ENCODE data around the gene SHCBP1L.
"Not testable (repeated sequence)": the region's sequence is repeated elsewhere in the genome, so short reads cannot be mapped to it uniquely, and the experiment has no call there.

SHCBP1L gene

DNA sequence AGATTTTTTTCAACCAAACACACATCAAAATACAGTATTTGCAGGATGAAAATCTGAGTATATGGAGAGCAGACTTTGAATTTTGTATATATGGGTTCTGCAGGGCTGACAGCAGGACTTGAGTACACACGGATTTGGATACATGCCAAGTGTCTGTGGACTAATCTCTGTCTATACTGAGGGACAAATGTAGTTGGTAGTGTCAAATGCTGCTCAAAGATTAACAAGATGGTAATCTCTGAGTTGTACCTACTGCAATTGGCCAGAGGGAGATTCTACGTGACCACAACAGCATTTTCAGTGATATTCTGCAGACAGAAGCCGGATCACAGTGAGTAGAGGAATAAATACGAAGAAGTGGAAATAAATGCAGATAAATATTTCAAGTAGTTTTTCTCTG is 43.4 kb downstream of the SHCBP1L start:
- TF ChIP-seq, protein P1, sequence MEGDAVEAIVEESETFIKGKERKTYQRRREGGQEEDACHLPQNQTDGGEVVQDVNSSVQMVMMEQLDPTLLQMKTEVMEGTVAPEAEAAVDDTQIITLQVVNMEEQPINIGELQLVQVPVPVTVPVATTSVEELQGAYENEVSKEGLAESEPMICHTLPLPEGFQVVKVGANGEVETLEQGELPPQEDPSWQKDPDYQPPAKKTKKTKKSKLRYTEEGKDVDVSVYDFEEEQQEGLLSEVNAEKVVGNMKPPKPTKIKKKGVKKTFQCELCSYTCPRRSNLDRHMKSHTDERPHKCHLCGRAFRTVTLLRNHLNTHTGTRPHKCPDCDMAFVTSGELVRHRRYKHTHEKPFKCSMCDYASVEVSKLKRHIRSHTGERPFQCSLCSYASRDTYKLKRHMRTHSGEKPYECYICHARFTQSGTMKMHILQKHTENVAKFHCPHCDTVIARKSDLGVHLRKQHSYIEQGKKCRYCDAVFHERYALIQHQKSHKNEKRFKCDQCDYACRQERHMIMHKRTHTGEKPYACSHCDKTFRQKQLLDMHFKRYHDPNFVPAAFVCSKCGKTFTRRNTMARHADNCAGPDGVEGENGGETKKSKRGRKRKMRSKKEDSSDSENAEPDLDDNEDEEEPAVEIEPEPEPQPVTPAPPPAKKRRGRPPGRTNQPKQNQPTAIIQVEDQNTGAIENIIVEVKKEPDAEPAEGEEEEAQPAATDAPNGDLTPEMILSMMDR (IDR thresholded peaks at IDR 0.05; ENCODE audit: low read depth, low read length) = no peak
- no peak for DNase-seq (ENCODE audit: low read depth, low spot score)
- in situ Hi-C loops (cut with HindIII; ENCODE audit: low sequenced_read_pairs) = no loop called here

DNA sequence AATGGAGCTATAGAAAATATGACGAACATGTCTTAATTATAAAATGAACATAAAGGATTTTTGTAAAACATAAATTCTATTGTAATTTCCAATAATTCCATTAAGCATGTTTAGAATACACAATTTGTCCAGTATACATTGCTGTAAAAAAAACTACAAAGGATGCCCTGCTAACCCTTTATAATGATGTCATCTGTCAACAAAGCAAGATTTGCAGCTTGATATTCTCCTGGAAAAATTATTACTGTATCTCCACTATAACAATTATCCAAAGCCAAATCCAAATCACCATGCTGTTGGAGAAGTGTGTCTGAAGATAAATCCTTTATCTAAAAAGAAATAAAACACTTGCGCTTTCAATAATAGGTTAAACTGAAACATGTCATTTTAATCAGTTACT is 47.6 kb downstream of the SHCBP1L start:
- in situ Hi-C loops (cut with HindIII; ENCODE audit: low sequenced_read_pairs) = no loop called here
- H3K4me3 ChIP-seq (ENCODE audit: low read depth, low read length) = no peak overlapping the region
- no peak for DNase-seq (ENCODE audit: low read depth, low spot score)
- TF ChIP-seq, protein P1 (IDR thresholded peaks at IDR 0.05; ENCODE audit: low read depth, low read length) = no peak

More for the DNA sequence above, 43.4 kb downstream of the SHCBP1L start:
- no peak overlapping the region for H3K4me3 ChIP-seq (ENCODE audit: low read depth, low read length)

DNA sequence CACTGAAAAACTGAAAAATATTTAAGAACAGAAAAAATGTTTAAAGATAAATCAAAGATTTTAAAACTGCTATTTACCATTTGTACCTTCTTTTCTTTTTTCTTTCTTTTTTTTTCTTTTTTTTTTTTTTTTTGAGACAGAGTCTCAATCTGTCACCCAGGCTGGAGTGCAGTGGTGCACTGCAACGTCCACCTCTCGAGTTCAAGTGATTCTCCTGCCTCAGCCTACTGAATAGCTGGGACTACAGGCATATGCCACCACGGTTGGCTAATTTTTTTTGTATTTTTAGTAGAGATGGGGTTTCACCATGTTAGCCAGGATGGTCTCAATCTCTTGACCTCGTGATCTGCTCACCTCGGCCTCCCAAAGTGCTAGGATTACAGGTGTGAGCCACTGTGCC is 51.0 kb downstream of the SHCBP1L start:
- H3K4me3 ChIP-seq (ENCODE audit: low read depth, low read length); in situ Hi-C loops (cut with HindIII; ENCODE audit: low sequenced_read_pairs): not testable (repeated sequence)

DNA sequence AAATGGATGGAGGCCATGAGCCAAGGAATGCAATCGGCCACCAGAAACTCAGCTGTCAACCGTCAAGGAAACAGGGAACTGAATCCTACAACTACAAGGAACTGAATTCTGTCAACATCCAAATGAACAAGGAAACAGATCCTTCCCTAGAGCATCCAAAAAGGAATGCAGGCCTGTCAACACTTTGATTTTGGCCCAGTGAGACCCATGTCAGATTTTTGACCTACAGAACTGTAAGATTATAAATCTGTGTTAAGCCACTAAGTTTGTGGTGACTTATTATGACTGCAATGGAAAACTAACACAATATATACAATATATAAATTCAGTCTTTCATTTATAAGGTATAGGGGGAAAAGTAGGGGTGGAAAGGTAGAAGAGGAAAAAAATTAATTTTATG is 55.3 kb downstream of the SHCBP1L start:
- DNase-seq (ENCODE audit: low read depth, low spot score) = no peak
- TF ChIP-seq, protein P1 (IDR thresholded peaks at IDR 0.05; ENCODE audit: low read depth, low read length) = no peak
- H3K4me3 ChIP-seq (ENCODE audit: low read depth, low read length) = no peak overlapping the region
- in situ Hi-C loops (cut with HindIII; ENCODE audit: low sequenced_read_pairs) = no loop called here

More for the DNA sequence above, 51.0 kb downstream of the SHCBP1L start:
- not testable (repeated sequence) for DNase-seq (ENCODE audit: low read depth, low spot score)

DNA sequence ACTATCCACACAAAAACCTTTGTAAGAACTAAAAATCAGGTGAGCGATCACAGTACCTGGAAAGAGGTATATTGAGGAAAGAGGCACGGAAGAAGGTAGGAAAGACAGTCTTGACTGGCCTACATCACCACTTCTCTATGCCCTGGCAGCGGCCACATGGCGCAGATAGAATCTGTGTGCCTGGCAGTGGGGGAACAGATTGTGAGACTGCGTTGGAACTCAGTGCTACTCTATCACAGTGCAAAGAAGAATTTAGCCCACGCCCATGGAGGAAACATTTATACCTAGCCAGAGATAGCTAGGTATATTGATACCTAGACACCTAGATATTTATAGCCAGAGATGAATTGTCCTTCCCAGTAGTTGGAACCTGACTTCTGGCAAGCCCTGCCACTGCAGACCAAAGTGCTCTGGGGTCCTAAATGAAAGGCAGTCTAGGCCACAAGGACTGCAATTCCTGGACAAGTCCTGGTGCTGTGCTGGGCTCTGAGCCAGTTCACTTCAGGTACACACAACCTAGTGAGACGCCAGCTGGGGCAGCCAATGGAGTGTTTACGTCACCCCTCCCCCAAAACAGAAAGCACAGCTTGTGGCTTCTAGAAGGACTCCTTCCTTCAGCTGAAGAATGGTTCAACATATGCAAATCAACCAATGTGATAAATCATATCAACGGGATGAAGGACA is 61.9 kb downstream of the SHCBP1L start:
- DNase-seq (ENCODE audit: low read depth, low spot score) = no peak
- in situ Hi-C loops (cut with HindIII; ENCODE audit: low sequenced_read_pairs) = no loop called here
- no peak overlapping the region for H3K4me3 ChIP-seq (ENCODE audit: low read depth, low read length)
- TF ChIP-seq, protein P1 (IDR thresholded peaks at IDR 0.05; ENCODE audit: low read depth, low read length) = no peak

DNA sequence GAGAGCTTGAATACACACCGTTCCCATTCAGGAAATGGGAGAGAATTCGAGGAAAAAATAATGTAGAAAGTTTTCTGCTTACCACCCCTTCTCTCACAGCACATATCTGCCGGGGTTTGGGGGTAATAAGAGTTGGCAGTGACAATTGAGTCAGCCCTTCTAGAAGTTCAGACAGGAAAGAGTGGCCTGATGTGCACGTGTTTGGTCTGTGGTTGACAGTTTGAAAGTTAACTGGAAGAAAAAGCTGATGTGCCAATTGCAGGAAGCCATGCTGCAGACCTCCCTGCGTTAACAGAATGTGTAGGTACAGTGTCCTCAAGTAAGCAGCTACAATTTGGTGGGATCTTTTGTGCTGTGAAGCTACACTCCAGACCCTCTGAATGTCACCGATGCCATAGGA is 63.0 kb downstream of the SHCBP1L start:
- no peak overlapping the region for H3K4me3 ChIP-seq (ENCODE audit: low read depth, low read length)
- in situ Hi-C loops (cut with HindIII; ENCODE audit: low sequenced_read_pairs) = no loop called here
- no peak for DNase-seq (ENCODE audit: low read depth, low spot score)
- TF ChIP-seq, protein P1 (IDR thresholded peaks at IDR 0.05; ENCODE audit: low read depth, low read length) = no peak

DNA sequence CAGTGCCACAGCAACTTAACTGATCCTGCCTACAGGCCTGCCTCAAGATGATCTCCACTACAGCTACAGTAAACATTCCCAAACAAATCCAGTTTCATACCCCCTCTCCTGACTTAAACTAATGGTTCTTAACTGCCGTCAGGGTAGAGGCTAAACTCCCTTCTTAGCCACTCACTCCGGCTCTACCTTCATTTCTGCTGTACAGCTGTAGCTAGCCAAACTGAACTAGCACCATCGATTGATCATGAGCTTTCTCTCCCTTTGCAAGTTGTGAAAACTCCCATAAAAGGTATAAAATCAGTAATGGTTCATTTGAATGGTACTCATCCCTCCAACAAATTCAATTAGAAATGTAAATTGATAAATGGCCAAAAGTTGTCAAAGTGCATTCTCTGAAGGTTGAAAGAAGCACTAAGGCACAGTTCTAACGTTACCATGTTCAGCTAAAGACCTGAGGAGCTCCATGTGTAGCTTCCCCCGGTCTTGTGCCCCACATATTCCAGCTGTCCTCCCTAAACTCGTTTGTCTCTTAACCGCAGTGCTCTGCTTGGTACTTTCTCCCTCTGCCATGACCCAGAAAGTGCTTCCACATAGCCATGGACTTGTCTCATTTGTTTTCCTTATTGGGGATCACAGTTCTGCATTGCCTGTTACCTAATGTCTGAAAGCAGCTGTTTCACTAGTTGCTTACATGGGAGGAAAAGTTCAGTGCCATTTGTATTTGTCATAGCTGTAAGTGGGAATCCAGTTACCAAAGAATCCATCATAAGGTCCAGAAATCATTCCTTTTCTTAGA is 64.0 kb downstream of the SHCBP1L start:
- TF ChIP-seq, protein P1 (IDR thresholded peaks at IDR 0.05; ENCODE audit: low read depth, low read length) = no peak
- no peak overlapping the region for H3K4me3 ChIP-seq (ENCODE audit: low read depth, low read length)
- in situ Hi-C loops (cut with HindIII; ENCODE audit: low sequenced_read_pairs) = no loop called here
- DNase-seq (ENCODE audit: low read depth, low spot score) = no peak

All from astrocyte of the spinal cord (primary cell).